B cell (primary cell): ENCODE results near the gene IL1RAP. TPM values are rescaled to one million over a fixed set of nuclear protein-coding genes. Genes with fewer than 3 reads are reported as not detected.
A peak's percentile ranks its signal among the peaks of the same experiment; 100 is the strongest.

Experiments used
- ATAC-seq: fragments of 200-7000 bp; cut with Tn5 transposase; one replicate; pipeline ENCODE4 v1.10.0; 2021; ENCODE audit warnings: low read depth, mild to moderate bottlenecking, moderate number of reproducible peaks, moderate library complexity
- CTCF ChIA-PET: fragments of 350-600 bp; sonication (Branson Sonifier 250); formaldehyde crosslinking; loops from one replicate; lab custom pipeline; 2021; ENCODE audit warnings: antibody characterized with exemption, inconsistent platforms; lab: Charles Lee
- POLR2A ChIA-PET: fragments of 350-600 bp; sonication (Branson Sonifier 250); formaldehyde crosslinking; loops from one replicate; lab custom pipeline; 2021; ENCODE audit warnings: antibody characterized with exemption; lab: Charles Lee
- DNase-seq: peaks from one replicate; pipeline ENCODE4 v3.0.0; 2013
- H2AFZ ChIP-seq: 2 replicates; pipeline ENCODE4 v1.6.1; 2012; ENCODE audit warnings: mild to moderate bottlenecking, low read depth, low read length; ENCODE audit not compliant: insufficient read depth, poor library complexity, severe bottlenecking
- H3K27ac ChIP-seq, 2 donors: 1 replicate in 1 of 2; 2 replicates in 1 of 2; pipeline ENCODE4 v1.5.1; 2012 to 2013; ENCODE audit warnings: low read length in 2 of 2, mild to moderate bottlenecking in 2 of 2, moderate library complexity in 1 of 2
- H3K27me3 ChIP-seq, 4 experiments: fragments of 200-600 bp in 1 of 4; sonication (generic) in 1 of 4; replicated peaks in 1 of 4; 1 replicate in 2 of 4; 2 replicates in 2 of 4; pipeline versions ENCODE4 v1.6.1 to v1.7.0; 2013 to 2016; ENCODE audit warnings: low read length in 3 of 4, mild to moderate bottlenecking in 2 of 4, mixed read lengths in 1 of 4, moderate library complexity in 1 of 4; ENCODE audit not compliant: insufficient read depth in 4 of 4, control insufficient read depth in 3 of 4; ENCODE audit errors: control extremely low read depth in 1 of 4
- H3K36me3 ChIP-seq, 2 experiments: replicated peaks in 1 of 2; 1 replicate in 1 of 2; 2 replicates in 1 of 2; pipeline versions ENCODE4 v1.6.1 to v1.7.1; 2013; ENCODE audit warnings: low read length in 1 of 2; ENCODE audit not compliant: insufficient read depth in 2 of 2, control insufficient read depth in 1 of 2; ENCODE audit errors: control extremely low read depth in 1 of 2, extremely low read depth in 1 of 2
- H3K4me1 ChIP-seq, 2 donors: fragments of 200-600 bp in 1 of 2; sonication (generic) in 1 of 2; 1 replicate in 1 of 2; 2 replicates in 1 of 2; pipeline versions ENCODE4 v1.5.1 to v1.6.1; 2013 to 2017; ENCODE audit warnings: low read length in 2 of 2; ENCODE audit not compliant: control insufficient read depth in 2 of 2, insufficient read depth in 2 of 2
- H3K4me2 ChIP-seq: replicated peaks from 2 replicates; pipeline ENCODE3; 2012; ENCODE audit warnings: mild to moderate bottlenecking, low read depth, low read length; ENCODE audit not compliant: poor library complexity, severe bottlenecking
- H3K4me3 ChIP-seq, 5 experiments: fragments of 200-600 bp in 1 of 5; sonication (generic) in 1 of 5; 1 replicate in 3 of 5; 2 replicates in 2 of 5; pipeline versions ENCODE4 v1.5.1 to v1.7.0; 2011 to 2016; ENCODE audit warnings: low read length in 4 of 5, mild to moderate bottlenecking in 4 of 5, low read depth in 2 of 5, control low read depth in 1 of 5, moderate library complexity in 1 of 5; ENCODE audit not compliant: insufficient read depth in 1 of 5; ENCODE audit errors: control extremely low read depth in 1 of 5, extremely low read depth in 1 of 5
- H3K79me2 ChIP-seq: fragments of 200-600 bp; sonication (generic); one replicate; pipeline ENCODE4 v1.6.0; 2016; ENCODE audit warnings: low read length; ENCODE audit not compliant: control insufficient read depth, insufficient read depth
- H3K9ac ChIP-seq: fragments of 200-600 bp; sonication (generic); 2 replicates; pipeline ENCODE4 v1.6.1; 2017; ENCODE audit warnings: mild to moderate bottlenecking, low read length, moderate library complexity
- H3K9me3 ChIP-seq, 3 donors: one replicate each; pipeline versions ENCODE4 v1.6.1 to v1.7.1; 2013; ENCODE audit warnings: low read length in 2 of 3; ENCODE audit not compliant: control insufficient read depth in 2 of 3, insufficient read depth in 1 of 3; ENCODE audit errors: control extremely low read depth in 1 of 3
- H4K20me1 ChIP-seq: 2 replicates; pipeline ENCODE4 v1.6.0; 2012; ENCODE audit warnings: mild to moderate bottlenecking, low read length; ENCODE audit not compliant: insufficient read depth, control insufficient read depth, poor library complexity, severe bottlenecking
- H3K27ac Mint-ChIP-seq: one replicate; pipeline ENCODE4 v1.8.0; 2021; ENCODE audit warnings: mixed read lengths
- H3K27me3 Mint-ChIP-seq: one replicate; pipeline ENCODE4 v1.8.0; 2021; ENCODE audit warnings: mixed read lengths
- H3K4me1 Mint-ChIP-seq: one replicate; pipeline ENCODE4 v1.8.0; 2021; ENCODE audit warnings: mixed read lengths
- H3K4me3 Mint-ChIP-seq: one replicate; pipeline ENCODE4 v1.8.0; 2021; ENCODE audit warnings: mixed read lengths
- H3K9me3 Mint-ChIP-seq: one replicate; pipeline ENCODE4 v1.8.0; 2022; ENCODE audit warnings: mixed read lengths; ENCODE audit not compliant: insufficient read depth
- CTCF ChIP-seq: fragments of 200-600 bp; IDR thresholded peaks from one replicate; pipeline ENCODE4 v1.8.0; 2022; ENCODE audit warnings: antibody characterized with exemption, mild to moderate bottlenecking
- EZH2 ChIP-seq: IDR thresholded peaks from 2 replicates; pipeline ENCODE4 v1.6.1; 2012; ENCODE audit warnings: borderline replicate concordance, low read depth, mild to moderate bottlenecking, moderate library complexity, low read length; ENCODE audit not compliant: insufficient read depth, poor library complexity, severe bottlenecking
- WGBS: methylation state at CpG from one replicate; pipeline ENCODE4 v1.1.5; 2013; ENCODE audit warnings: missing lambda C conversion rate; ENCODE audit not compliant: insufficient coverage; 5-methylcytosine and 5-hydroxymethylcytosine counted together
- intact Hi-C: fragments of 100-400 bp; cut with micrococcal nuclease; formaldehyde crosslinking; loops from one replicate; pipeline ENCODE4 v1.10.0; 2022
- polyA plus RNA-seq: library from polyadenylated mRNA; depleted of rRNA; stranded (reverse); fragments of >200 nt; gene quantifications from 2 replicates; pipeline ENCODE4 v1.2.3, GENCODE V29; 2012
- total RNA-seq, 2 donors: library from RNA; stranded (reverse); fragments of 120-200 nt in 1 of 2; gene quantifications; 1 replicate in 1 of 2; 2 replicates in 1 of 2; pipeline versions ENCODE4 v1.2.3 to v1.2.4, GENCODE V29; 2013 to 2022

Gene IL1RAP
- total and polyA plus RNA-seq, 2 donors (not counting 1 experiment from before 2014, with no cell fraction given), result 2.3 to 11.5 TPM

GRCh38 chr3:190615607-190616006 is 101.7 kb downstream of the IL1RAP start:
- Histone ChIP-seq H3K79me2 (no peaks in the 10 kb centered on the region), H3K36me3 (no peaks in the 10 kb centered on the region), H2AFZ (no peak overlapping the region), H3K4me2 (no peak overlapping the region), H3K4me1 (peaks cover 24 to 29% of the 10 kb centered on the region in 2 donors), H3K27ac (no peak overlapping the region), H3K9ac (no peak overlapping the region), H3K4me3 (no peak overlapping the region), H3K27me3 (no peaks in the 10 kb centered on the region), H3K9me3 (no peaks in the 10 kb centered on the region), H4K20me1 (no peaks in the 10 kb centered on the region)
- intact Hi-C loops, result loop anchor here (2.0 kb wide), 1 partner anchor 15 kb away; no protein-coding TSS in a partner anchor
- Mint-ChIP-seq H3K9me3 (no peaks in the 10 kb centered on the region), H3K4me1 (peaks cover 41% of the 10 kb centered on the region), H3K4me3 (no peak overlapping the region), H3K27ac (peak overlapping the region; percentile 53), H3K27me3 (no peaks in the 10 kb centered on the region)
- TF ChIP-seq EZH2 (no peak), CTCF (no peak)
- ATAC-seq (no peak), DNase-seq (no peak)
- CTCF ChIA-PET, result interaction anchor here (0.5 kb wide), 1 partner anchor 225 kb away, joined by 4 read pairs; no protein-coding TSS in a partner anchor
- POLR2A ChIA-PET, result no interaction called here
- no CpG with 5 or more reads among the region's 1 CpG for WGBS

- peak overlapping the region; percentile 80 for H3K27ac Mint-ChIP-seq
- TF ChIP-seq EZH2, result no peak
- TF ChIP-seq CTCF, result no peak
- POLR2A ChIA-PET, result no interaction called here
- H2AFZ ChIP-seq, result peak overlapping the region; percentile 1
- peak overlapping the region in 1 of 5 experiments; percentile 1 for H3K4me3 ChIP-seq
- H3K4me3 Mint-ChIP-seq, result peak overlapping the region; percentile 49
- peak overlapping the region; percentile 66 to 89 for H3K27ac ChIP-seq
- H3K9me3 ChIP-seq, result no peaks in the 10 kb centered on the region
- H3K36me3 ChIP-seq, result no peaks in the 10 kb centered on the region
- intact Hi-C loops, result loop anchor here (1.0 to 2.0 kb wide), 2 partner anchors 14 to 103 kb away; no protein-coding TSS in a partner anchor
- H3K4me2 ChIP-seq, result peak overlapping the region; percentile 45
- H3K79me2 ChIP-seq, result no peaks in the 10 kb centered on the region
- H3K27me3 ChIP-seq, result no peaks in the 10 kb centered on the region
- ATAC-seq (no peak), DNase-seq (no peak)
- no peaks in the 10 kb centered on the region for H4K20me1 ChIP-seq
- peaks cover 41% of the 10 kb centered on the region for H3K4me1 Mint-ChIP-seq
- no peaks in the 10 kb centered on the region for H3K27me3 Mint-ChIP-seq
- H3K9me3 Mint-ChIP-seq, result no peaks in the 10 kb centered on the region
- H3K9ac ChIP-seq, result peak overlapping the region; percentile 3
- CTCF ChIA-PET, result no interaction called here
- H3K4me1 ChIP-seq, result peaks cover 24 to 29% of the 10 kb centered on the region in 2 donors
- WGBS, result 100% methylated on average over 1 of the region's 6 CpGs
These were observed 102.8 kb downstream of the IL1RAP start for GRCh38 chr3:190616637-190617036.
